Measurements from ENCODE around the gene PCP2.
A peak's percentile ranks its signal among the peaks of the same experiment; 100 is the strongest.

PCP2 gene

DNA sequence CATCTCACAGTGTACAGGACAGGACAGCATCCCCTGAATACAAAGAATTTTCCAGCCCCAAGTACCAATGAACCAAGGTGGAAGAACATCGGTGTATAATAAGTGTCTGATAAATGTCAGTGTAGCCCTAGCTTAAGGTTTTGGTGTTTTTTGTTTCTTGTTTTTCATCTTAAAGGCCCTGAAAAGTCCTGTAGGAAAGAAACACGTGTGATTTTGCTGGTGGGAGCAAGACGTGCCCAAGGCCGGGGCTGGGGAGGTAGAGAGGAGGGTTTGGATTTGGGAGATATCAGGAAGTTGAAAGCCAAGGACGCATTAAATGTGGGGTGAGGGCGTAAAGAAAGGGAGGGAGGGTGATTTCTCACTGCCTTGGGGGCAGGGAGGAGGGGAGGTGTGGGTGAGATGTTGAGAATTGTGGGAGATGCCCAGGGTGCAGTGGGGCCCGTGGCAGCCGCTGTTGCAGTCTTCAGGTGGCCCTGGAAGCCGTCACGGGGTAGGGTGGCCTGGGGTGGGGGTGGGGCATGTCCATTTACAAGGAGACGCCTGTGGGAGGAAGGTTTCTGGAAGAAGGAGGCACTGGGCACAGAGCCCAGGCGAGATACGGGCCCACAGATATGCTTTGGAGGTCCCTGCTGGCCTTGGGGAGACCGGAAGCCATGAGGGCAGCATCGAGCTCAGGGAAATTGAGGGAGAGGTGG is 31.1 kb downstream of the PCP2 start:
- no peak for DNase-seq (ENCODE audit: low read depth)
- TF ChIP-seq, protein P1, sequence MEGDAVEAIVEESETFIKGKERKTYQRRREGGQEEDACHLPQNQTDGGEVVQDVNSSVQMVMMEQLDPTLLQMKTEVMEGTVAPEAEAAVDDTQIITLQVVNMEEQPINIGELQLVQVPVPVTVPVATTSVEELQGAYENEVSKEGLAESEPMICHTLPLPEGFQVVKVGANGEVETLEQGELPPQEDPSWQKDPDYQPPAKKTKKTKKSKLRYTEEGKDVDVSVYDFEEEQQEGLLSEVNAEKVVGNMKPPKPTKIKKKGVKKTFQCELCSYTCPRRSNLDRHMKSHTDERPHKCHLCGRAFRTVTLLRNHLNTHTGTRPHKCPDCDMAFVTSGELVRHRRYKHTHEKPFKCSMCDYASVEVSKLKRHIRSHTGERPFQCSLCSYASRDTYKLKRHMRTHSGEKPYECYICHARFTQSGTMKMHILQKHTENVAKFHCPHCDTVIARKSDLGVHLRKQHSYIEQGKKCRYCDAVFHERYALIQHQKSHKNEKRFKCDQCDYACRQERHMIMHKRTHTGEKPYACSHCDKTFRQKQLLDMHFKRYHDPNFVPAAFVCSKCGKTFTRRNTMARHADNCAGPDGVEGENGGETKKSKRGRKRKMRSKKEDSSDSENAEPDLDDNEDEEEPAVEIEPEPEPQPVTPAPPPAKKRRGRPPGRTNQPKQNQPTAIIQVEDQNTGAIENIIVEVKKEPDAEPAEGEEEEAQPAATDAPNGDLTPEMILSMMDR (IDR thresholded peaks at IDR 0.05; ENCODE audit: insufficient read depth, low read depth, low read length, missing control alignments) = no peak
- no peak overlapping the region for H3K4me3 ChIP-seq (ENCODE audit: low read length)

- DNase-seq (ENCODE audit: low read depth) = no peak
- H3K4me3 ChIP-seq (ENCODE audit: low read length) = no peak overlapping the region
- TF ChIP-seq, protein P1 (IDR thresholded peaks at IDR 0.05; ENCODE audit: insufficient read depth, low read depth, low read length, missing control alignments) = no peak
Measured at GRCh38 chr19:7600721-7601120, 32.8 kb downstream of the PCP2 start.

DNA sequence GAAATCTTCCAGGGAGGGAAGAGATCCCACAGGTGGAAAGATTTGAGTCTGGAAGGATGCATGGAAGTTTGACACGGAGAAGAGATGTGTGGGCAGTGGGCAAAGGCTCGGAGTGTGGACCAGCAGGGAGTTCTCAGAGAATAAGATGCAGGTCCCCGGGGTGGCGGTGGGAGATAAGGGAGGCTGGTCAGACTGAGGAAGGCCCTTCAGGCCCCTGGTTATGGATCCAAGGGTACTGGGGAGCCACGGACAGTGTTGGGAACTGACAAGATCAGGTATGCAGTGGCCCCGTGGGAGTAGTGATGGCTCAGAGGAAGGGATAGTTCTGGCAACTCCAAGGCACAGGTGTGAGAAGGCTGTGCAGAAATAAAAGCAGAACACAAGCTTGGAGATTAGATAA is 35.3 kb downstream of the PCP2 start:
- no peak overlapping the region for H3K4me3 ChIP-seq (ENCODE audit: low read length)
- TF ChIP-seq, protein P1 (IDR thresholded peaks at IDR 0.05; ENCODE audit: insufficient read depth, low read depth, low read length, missing control alignments) = no peak
- DNase-seq (ENCODE audit: low read depth) = no peak

GRCh38 chr19:7597689-7598088 is 35.8 kb downstream of the PCP2 start:
- TF ChIP-seq, protein P1 (IDR thresholded peaks at IDR 0.05; ENCODE audit: insufficient read depth, low read depth, low read length, missing control alignments) = no peak
- H3K4me3 ChIP-seq (ENCODE audit: low read length) = no peak overlapping the region
- DNase-seq (ENCODE audit: low read depth) = peak; percentile 46

DNA sequence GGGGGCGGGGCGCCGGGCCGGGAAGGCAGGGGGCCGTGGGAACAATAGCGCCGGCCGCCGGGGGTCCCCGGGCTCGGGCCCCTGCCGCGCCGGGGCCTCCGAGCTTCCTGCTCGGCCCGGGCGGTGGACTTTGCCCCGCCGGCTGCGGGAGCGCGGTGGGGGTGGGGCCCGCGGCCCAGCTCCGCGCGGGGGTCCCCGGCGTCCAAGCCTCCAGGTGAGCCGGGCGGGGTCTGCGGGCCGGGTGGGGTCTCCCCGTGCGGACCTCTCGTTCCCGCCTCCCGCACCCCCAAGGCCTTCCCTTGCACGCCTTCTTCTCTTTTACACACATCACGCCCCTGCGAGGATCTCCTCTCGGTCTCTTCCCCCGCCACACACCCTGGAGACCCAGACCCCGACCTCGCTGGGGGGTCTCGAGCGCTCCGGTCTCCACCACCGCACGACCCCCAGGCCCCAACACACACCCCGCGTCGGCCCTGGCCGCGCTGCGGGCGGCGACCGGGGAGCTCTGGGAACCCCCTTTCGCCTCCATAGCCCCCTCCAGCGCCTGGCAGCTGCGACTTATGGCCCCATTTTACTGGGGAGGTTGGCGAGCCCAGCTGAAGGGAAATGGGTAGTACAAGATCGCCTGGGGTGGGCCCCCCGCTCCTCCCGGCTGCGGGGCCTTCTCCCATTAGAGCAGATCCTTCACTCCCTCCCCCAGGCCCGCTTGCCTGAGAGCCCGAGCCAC is 37.1 kb downstream of the PCP2 start:
- peak overlapping the region; percentile 64 for H3K4me3 ChIP-seq (ENCODE audit: low read length)
- TF ChIP-seq, protein P1 (IDR thresholded peaks at IDR 0.05; ENCODE audit: insufficient read depth, low read depth, low read length, missing control alignments) = no peak
- no peak for DNase-seq (ENCODE audit: low read depth)

GRCh38 chr19:7595466-7596133 is 37.9 kb downstream of the PCP2 start, which contains the start of gene CAMSAP3:
CAMSAP3 (plus strand) TSS chr19:7595863; CDS start chr19:7596003, 140 bp downstream.
- TF ChIP-seq, protein P1 (IDR thresholded peaks at IDR 0.05; ENCODE audit: insufficient read depth, low read depth, low read length, missing control alignments) = no peak
- peak within 1 kb of the TSS; percentile 64 for H3K4me3 ChIP-seq (ENCODE audit: low read length)
- peak; percentile 69 for DNase-seq (ENCODE audit: low read depth)

Measured in epithelial cell of esophagus (primary cell).